HL-60 (cell line): Measurements from ENCODE around the gene SFMBT2.

Source experiments
- DNase-seq, 2 experiments: peaks; one replicate each; pipeline ENCODE4 v3.0.0-alpha.2; 2010 to 2020; ENCODE audit warnings: low read depth in 1 of 2, low spot score in 1 of 2
- H3K27ac ChIP-seq: fragments of 250-450 bp; sonication (Bioruptor Pico); replicated peaks from 2 replicates; pipeline ENCODE4 v1.5.1; 2020; ENCODE audit warnings: mild to moderate bottlenecking, moderate library complexity
- H3K27me3 ChIP-seq: fragments of 250-450 bp; sonication (Bioruptor Pico); 2 replicates; pipeline ENCODE4 v1.5.1; 2021; ENCODE audit warnings: mild to moderate bottlenecking, moderate library complexity; ENCODE audit not compliant: insufficient read depth, poor library complexity, severe bottlenecking
- H3K4me3 ChIP-seq: replicated peaks from 2 replicates; pipeline ENCODE4 v1.5.1; 2011; ENCODE audit warnings: mild to moderate bottlenecking, control low read depth, low read length; ENCODE audit not compliant: insufficient read depth
- GABPA ChIP-seq: IDR thresholded peaks from 2 replicates; pipeline ENCODE4 v1.6.1; 2012; ENCODE audit warnings: low read depth
- POLR2AphosphoS5 ChIP-seq: IDR thresholded peaks from 2 replicates; pipeline ENCODE4 v1.6.1; 2012; ENCODE audit warnings: low read depth
- SPI1 ChIP-seq: IDR thresholded peaks from 2 replicates; pipeline ENCODE4 v1.6.1; 2012; ENCODE audit warnings: low read depth, mild to moderate bottlenecking, borderline replicate concordance
- TF ChIP-seq, protein P1 (sequence below): IDR thresholded peaks from 2 replicates; pipeline ENCODE4 v1.6.1; 2012; ENCODE audit warnings: low read depth; ENCODE audit not compliant: insufficient replicate concordance
- TF ChIP-seq, protein P2 (sequence below): IDR thresholded peaks from one replicate; pipeline ENCODE4 v1.5.1; 2011; ENCODE audit warnings: low read length, control low read depth, inconsistent platforms; ENCODE audit not compliant: insufficient read depth

SFMBT2 gene

DNA sequence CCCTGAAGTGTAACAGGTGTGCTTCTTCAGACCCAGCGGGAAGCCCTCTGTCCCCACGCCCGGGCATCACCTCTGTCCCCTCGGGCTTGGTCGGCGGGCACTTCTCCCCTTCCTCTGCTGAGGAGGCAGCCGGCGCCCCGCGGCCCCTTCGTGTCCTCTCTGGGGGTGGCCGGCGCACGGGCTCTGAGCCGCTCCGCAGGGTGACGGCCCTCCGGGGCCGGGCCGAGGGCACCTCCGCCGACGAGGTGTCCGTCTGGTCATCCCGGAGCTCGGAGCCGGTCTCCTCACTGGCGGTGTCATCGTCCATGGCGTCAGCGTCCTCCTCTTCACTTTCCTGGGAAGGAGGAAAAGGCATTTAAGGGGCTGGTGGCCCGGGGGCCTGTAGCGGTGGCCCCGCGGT lies 239.0 kb downstream of the SFMBT2 start:
- Histone ChIP-seq H3K4me3 (no peak overlapping the region), H3K27me3 (no peaks in the 10 kb centered on the region), H3K27ac (no peak overlapping the region)
- TF ChIP-seq POLR2AphosphoS5 (no peak), SPI1 (no peak), GABPA (no peak)
- TF ChIP-seq, protein P1, sequence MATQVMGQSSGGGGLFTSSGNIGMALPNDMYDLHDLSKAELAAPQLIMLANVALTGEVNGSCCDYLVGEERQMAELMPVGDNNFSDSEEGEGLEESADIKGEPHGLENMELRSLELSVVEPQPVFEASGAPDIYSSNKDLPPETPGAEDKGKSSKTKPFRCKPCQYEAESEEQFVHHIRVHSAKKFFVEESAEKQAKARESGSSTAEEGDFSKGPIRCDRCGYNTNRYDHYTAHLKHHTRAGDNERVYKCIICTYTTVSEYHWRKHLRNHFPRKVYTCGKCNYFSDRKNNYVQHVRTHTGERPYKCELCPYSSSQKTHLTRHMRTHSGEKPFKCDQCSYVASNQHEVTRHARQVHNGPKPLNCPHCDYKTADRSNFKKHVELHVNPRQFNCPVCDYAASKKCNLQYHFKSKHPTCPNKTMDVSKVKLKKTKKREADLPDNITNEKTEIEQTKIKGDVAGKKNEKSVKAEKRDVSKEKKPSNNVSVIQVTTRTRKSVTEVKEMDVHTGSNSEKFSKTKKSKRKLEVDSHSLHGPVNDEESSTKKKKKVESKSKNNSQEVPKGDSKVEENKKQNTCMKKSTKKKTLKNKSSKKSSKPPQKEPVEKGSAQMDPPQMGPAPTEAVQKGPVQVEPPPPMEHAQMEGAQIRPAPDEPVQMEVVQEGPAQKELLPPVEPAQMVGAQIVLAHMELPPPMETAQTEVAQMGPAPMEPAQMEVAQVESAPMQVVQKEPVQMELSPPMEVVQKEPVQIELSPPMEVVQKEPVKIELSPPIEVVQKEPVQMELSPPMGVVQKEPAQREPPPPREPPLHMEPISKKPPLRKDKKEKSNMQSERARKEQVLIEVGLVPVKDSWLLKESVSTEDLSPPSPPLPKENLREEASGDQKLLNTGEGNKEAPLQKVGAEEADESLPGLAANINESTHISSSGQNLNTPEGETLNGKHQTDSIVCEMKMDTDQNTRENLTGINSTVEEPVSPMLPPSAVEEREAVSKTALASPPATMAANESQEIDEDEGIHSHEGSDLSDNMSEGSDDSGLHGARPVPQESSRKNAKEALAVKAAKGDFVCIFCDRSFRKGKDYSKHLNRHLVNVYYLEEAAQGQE: no peak
- TF ChIP-seq, protein P2, sequence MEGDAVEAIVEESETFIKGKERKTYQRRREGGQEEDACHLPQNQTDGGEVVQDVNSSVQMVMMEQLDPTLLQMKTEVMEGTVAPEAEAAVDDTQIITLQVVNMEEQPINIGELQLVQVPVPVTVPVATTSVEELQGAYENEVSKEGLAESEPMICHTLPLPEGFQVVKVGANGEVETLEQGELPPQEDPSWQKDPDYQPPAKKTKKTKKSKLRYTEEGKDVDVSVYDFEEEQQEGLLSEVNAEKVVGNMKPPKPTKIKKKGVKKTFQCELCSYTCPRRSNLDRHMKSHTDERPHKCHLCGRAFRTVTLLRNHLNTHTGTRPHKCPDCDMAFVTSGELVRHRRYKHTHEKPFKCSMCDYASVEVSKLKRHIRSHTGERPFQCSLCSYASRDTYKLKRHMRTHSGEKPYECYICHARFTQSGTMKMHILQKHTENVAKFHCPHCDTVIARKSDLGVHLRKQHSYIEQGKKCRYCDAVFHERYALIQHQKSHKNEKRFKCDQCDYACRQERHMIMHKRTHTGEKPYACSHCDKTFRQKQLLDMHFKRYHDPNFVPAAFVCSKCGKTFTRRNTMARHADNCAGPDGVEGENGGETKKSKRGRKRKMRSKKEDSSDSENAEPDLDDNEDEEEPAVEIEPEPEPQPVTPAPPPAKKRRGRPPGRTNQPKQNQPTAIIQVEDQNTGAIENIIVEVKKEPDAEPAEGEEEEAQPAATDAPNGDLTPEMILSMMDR: no peak
- no peak for DNase-seq

DNA sequence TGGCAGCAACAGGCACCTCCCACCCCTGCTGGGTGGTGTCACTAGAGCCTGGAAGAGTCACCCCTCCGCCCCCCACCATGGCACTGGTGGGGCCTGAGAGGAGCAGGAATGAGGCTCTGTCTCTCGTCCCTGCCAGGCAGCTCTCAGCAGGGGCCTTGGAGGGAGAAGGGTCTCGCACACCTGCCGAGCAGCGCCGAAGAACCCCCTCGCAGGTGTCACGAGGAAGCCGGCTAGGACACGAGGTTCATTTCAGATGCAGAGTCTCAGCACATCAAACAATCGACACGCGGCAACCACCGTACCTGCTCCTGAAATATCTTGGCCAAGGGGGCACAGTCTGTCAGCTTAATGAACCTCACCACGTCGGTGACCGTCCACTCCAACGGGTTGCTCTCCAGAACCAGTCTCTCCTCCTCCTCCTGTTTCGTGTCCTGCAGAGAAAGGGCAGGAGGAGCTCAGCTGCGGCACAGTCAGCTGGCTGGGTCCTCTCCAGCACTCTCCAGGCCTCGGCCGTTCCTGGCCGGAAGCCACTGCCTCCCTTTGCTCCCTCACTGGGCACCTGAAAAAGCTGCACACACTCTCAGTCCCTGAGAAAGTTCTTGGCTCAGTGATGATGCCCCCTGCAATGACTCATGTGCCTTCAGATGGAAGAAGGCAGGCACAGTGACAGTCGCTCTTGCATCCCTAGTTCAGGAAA lies 240.1 kb downstream of the SFMBT2 start:
- H3K27ac ChIP-seq: no peak overlapping the region
- no peak for TF ChIP-seq GABPA
- TF ChIP-seq, protein P1: no peak
- no peak for TF ChIP-seq POLR2AphosphoS5
- TF ChIP-seq, protein P2: no peak
- no peak for TF ChIP-seq SPI1
- H3K4me3 ChIP-seq: no peak overlapping the region
- no peak for DNase-seq
- no peaks in the 10 kb centered on the region for H3K27me3 ChIP-seq

DNA sequence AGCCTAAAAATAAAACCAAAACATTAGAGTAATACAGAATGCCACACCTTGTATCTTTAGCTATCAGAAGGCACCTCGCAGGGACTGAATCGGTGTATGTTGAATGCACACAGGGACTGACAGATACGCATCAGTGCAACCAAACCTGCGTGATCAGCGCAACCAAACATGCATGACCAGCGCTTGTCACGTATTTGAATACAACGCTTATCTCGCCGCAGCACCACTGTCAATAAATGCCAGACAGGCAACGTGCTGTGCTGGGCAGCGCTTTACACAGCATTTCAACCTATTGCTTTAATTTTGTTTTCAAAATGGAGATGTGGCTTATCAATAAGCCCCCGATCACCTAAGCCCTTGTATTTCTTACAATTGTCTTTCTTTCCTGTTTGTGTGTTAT lies 242.4 kb downstream of the SFMBT2 start:
- DNase-seq: no peak
- H3K27me3 ChIP-seq: no peaks in the 10 kb centered on the region
- no peak overlapping the region for H3K27ac ChIP-seq
- no peak overlapping the region for H3K4me3 ChIP-seq
- TF ChIP-seq, protein P2: no peak
- no peak for TF ChIP-seq POLR2AphosphoS5
